GM18861 (cell line): ENCODE measurements around the gene PDE9A.
"Not testable (repeated sequence)": the region's sequence is repeated elsewhere in the genome, so short reads cannot be mapped to it uniquely, and the experiment has no call there.

Experiments used
- ATAC-seq: cut with Tn5 transposase; IDR thresholded peaks from one replicate; pipeline ENCODE4 v1.9.1; 2021; ENCODE audit not compliant: unreplicated experiment

The PDE9A gene

GRCh38 chr21:42624095-42624790, 29.2 kb upstream of the PDE9A start:
- no peak for ATAC-seq

DNA sequence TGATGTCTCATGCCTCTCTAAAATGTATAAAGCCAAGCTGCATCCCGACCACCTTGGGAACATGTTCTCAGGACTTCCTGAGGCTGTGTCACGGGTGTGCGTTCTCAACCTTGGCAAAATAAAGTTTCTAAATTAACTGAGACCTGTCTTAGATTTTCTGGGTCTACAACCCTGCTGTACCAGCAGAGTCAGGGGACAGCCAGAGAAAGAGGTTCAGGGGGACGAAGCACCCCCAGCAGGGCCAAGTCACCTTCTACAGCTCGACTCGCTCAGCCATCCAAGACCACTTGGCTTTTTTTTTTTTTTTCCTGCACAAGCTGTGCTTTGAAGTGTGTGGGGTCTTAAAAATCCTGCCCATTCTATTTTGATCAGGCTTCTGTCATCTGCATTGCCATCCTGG, 28.5 kb upstream of the PDE9A start:
- ATAC-seq, result no peak

DNA sequence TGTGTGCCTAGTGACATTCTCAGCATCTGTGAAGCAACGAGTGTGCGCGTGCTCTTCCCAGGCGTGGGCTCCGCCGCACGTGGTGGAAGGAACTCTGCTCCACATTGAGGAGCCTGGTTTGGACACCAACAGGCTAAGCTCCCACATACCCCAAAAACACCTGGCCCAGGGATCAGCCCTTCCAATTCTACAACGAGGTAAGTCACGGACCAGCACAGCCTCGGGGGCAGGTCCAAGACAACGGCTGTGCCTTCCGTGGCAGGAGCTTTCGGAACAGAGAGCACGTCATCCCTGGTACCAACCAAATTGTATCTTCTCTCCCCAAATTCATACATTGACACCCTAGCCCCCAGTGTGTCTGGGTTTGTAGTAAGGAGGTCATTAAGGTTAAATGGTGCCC, 27.2 kb upstream of the PDE9A start:
- ATAC-seq, result no peak

DNA sequence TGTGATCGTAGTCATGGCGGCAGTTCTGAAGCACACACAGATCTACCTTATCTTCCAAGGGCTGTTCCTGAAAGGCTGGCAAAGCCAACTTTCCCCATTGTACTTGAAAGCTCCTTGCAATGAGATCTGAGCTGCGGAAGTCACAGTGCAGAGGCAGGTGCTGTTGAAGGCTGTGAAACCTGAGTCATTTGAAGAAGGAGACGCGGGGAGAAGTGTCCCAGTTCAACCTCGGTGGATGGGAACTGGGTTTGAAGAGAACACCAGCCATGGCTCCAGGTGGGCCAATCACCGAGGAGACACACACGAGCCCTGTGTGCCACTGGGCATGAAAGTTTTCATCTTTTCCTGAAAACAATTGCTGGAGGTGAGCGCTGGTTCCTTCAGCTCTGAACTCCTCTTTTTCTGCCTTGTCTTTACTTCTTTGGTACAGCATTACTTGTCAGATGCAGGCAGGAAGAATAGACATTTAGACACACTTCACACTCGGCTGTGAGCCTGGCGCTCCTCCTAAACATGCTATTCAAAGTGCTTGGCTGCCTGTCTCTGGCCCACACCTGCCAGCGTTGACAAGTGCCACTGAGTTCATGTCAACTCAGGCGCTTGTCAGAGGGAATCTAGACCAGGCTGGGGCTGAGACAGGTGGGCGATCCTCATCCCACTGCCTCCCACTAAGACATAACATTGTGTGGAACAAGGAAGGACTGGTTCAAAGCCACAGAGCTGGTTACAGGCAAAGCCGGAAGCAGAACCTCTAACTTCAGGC, 25.7 kb upstream of the PDE9A start:
- ATAC-seq, result no peak

DNA sequence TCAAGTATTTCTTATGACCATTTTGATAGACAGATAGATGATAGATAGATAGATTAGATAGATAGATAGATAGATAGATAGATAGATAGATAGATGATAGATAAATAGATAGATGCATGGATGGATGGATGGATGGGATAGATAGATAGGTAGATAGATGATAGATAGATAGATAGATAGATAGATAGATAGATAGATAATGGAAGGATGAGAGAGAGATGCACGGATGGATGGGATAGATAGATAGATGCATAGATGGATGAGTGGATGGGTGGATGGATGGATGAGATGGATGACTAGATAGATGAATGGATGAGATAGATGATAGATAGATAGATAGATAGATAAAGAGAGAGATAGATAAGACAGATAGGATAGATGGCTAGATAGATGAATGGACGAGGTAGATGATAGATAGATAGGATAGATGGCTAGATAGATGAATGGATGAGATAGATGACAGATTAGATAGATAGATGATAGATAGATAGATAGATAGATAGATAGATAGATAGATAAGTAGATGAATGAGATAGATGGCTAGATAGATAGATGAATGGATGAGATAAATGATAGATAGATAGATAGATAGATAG, 24.9 kb upstream of the PDE9A start:
- ATAC-seq, result not testable (repeated sequence)

DNA sequence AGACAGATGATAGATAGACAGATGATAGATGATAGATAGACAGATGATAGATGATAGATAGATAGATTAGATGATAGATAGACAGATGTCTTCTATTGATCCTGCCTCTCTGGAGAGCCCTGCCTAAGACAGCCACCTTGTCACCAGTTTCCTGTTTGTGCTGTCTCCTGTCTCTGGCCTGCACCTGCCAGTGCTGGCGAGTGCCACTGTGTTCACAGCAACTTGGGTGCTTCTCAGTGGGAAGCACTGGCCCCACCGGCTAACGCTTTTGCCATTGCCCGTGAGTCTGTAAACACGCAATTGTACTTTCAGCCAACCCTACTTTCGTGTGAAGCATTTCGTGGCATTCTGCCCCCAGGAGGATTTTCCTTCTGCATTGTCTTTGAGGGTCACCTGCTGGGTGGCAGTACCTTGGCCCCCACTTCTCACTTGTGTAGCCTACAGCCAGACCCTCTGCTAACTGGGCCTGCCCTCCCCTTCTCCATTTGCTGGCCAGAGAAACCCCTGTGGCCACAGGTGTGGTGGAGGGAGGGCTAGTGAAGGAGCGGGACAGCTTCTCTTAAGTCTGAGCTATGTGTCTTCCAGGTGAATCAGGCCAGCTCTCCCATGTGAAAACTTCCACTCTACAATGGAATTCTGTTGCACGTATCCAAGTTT, 23.4 kb upstream of the PDE9A start:
- no peak for ATAC-seq

DNA sequence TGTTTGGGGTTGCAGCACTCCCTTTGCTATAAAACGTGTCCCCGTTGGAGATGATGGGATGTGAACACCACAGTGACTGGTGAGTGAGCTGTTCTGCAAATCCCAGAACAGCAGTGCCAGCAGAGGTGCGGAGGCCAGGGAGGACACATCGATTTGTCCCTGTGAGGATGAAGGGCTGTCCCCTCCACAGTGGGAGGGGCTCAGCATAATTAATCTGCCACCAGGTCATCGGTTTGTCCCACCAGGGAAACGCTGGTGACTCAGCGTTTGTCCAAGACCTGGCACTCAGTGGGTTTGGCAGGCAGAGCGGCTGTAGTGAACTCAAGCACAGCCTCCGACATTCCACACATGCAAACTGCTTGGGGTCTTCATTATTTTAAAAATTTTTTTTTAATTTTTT, 22.8 kb upstream of the PDE9A start:
- no peak for ATAC-seq

GRCh38 chr21:42631142-42631541, 22.3 kb upstream of the PDE9A start:
- no peak for ATAC-seq

DNA sequence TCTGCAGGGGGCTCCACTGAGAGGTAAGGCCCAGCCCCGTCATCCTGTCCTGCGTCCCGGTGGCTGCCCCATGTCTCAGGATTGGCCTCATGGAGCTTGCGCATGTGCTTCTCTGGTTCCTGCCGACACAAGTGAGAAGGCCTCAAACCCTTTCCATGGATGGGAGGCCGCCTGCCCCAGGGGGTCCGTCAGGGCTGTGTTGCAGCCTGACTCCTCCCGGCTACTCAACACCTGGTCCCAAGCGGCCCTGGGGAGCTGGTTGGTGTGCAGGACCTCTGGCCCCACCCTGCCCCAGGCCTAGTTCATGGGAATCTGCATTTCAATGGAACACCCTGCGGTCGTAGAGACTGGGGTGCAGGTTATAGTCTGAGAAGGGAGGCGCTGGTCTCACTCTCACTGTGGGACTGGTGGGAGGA, 21.1 kb upstream of the PDE9A start:
- no peak for ATAC-seq

DNA sequence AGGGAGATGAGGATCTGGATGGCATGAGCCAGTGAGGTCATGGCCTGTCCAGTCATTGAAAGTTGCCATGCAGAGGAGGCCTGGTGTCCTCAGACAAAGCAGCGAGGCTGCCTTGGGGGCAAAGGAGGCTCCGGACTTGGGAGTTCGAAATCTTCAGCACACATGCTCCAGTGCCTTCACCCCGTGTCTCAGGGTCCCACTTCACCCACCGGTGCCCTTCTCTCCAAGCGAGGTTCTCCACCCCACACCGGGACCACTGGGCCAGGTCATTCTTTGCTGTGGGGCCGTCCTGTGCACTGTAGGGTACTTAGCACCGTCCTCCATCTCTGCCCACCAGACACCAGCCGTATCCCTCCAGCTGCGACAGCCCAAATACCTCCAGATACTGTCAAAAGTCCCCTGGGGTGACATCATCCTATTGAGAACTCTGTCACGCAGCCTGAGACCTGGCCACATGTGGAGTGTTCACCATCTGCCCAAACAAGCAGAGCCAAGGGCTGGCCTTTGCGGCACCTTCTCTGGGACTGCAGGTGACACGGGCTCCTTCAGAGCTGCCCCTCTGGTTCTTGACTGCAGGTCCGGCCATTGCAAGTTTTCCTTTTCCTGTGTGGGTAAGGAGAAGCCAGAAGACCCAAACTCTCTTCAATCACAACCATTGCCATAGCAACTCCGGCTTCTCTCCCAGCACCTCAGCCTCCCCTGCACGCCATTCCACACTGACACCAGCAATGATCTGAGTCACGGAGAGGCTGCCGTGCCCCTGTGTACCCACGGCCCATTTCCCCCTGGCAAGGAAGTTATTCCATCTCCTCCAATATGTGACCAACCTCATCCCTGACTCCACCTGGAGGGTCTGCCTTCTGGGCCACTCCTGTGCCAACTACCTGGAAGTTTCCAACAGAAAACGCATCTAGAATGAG, 20.4 kb upstream of the PDE9A start:
- no peak for ATAC-seq

- ATAC-seq, result no peak
Observed at GRCh38 chr21:42633858-42634257, 19.6 kb upstream of the PDE9A start.

GRCh38 chr21:42635848-42636519, 17.4 kb upstream of the PDE9A start:
- no peak for ATAC-seq

- no peak for ATAC-seq
Observed at GRCh38 chr21:42636520-42637266, 16.7 kb upstream of the PDE9A start.

GRCh38 chr21:42637267-42638041, 16.0 kb upstream of the PDE9A start:
- ATAC-seq, result no peak

DNA sequence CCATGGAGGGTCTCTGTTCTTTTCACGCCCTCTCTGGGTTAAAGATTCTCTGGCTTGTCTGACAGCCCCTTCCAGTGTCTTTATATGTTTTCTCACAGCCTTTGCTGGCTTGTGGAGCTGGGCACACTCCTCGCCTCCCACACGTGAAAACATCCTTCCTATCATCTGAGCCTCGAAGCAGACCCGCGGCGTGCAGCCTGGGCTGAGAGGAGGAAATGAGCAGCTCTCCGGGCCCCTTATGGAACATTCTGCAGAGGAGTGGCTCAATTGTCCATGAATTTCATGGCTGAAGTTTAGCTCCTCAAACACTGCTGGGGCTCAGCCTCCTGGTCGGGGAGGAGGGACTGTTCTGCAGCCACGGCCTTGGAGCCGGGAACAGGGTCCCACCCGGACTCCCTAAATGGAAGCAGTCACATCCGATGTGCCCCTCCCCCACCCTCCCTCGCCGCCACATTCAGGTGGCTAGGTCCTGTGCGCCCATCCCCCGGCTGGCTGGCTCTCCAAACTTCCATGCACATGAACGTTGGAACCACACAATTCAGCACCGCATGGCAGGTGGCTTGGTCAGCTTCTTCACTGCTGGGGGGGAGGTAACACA, 15.1 kb upstream of the PDE9A start:
- ATAC-seq, result no peak

DNA sequence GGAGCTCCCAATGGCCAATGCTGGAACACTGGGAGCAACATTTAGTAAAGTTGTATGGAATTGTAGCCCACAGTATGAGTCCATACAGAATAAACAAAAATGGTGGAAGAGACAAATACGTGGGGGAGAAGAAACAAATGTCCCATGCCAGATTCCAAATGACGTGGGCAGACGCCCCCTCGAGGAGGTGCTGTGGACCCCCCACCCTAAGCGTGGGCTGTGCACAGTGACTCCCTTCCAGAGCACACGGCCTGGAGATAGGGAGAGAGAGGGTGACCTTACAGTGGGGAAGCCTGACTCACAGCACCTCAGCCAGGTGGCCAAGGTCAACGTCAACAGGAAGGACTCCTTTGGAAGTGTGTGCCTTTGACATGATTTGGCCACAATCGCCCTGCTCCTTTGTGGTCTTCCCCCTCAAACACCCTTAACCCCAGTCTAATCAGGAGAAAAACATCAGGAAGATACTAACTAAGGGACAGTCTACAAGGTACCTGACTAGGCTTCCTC, 13.7 kb upstream of the PDE9A start:
- no peak for ATAC-seq

GRCh38 chr21:42640486-42640885, 12.9 kb upstream of the PDE9A start:
- no peak for ATAC-seq
